Neural cell (in vitro differentiated cells): ENCODE data around the gene GFAP. TPM values are rescaled to one million over a fixed set of nuclear protein-coding genes. Genes with fewer than 3 reads are reported as not detected.

Experiments used
- H2AFZ ChIP-seq: fragments of 200-600, 300-800 bp; sonication (generic), shearing (Covaris generic); 2 replicates; pipeline ENCODE4 v1.6.0; 2014; ENCODE audit warnings: low read depth, mild to moderate bottlenecking, antibody characterized with exemption, low read length, moderate library complexity
- H3F3A ChIP-seq: fragments of 200-600 bp; shearing (Covaris generic); 2 replicates; pipeline ENCODE4 v1.6.1; 2016; ENCODE audit warnings: mild to moderate bottlenecking, moderate library complexity, mixed read lengths, antibody characterized with exemption, low read length; ENCODE audit not compliant: insufficient read depth, poor library complexity, severe bottlenecking
- H3K27ac ChIP-seq: fragments of 200-600, 300-800 bp; sonication (generic), shearing (Covaris generic); 2 replicates; pipeline ENCODE4 v1.5.1; 2014; ENCODE audit warnings: mild to moderate bottlenecking, low read length, moderate library complexity
- H3K27me3 ChIP-seq: fragments of 300-800, 200-600 bp; sonication (generic), shearing (Covaris generic); 2 replicates; pipeline ENCODE4 v1.6.0; 2014; ENCODE audit warnings: mild to moderate bottlenecking, low read depth, low read length, moderate library complexity; ENCODE audit not compliant: insufficient read depth
- H3K36me3 ChIP-seq: fragments of 300-800, 200-600 bp; sonication (generic), shearing (Covaris generic); 2 replicates; pipeline ENCODE4 v1.5.1; 2014; ENCODE audit warnings: mild to moderate bottlenecking, antibody characterized with exemption, low read length, moderate library complexity; ENCODE audit not compliant: insufficient read depth
- H3K4me2 ChIP-seq: fragments of 300-800, 200-600 bp; sonication (generic), shearing (Covaris generic); 2 replicates; pipeline ENCODE4 v1.6.0; 2014; ENCODE audit warnings: mild to moderate bottlenecking, low read length
- H3K4me3 ChIP-seq: fragments of 300-800, 200-600 bp; sonication (generic), shearing (Covaris generic); 2 replicates; pipeline ENCODE4 v1.5.1; 2014; ENCODE audit warnings: mild to moderate bottlenecking, low read length, moderate library complexity
- H3K79me2 ChIP-seq: fragments of 200-600 bp; shearing (Covaris generic); replicated peaks from 2 replicates; pipeline ENCODE4 v1.6.0; 2014; ENCODE audit warnings: mild to moderate bottlenecking, low read length, moderate library complexity; ENCODE audit not compliant: insufficient read depth
- H3K9ac ChIP-seq: fragments of 300-800, 200-600 bp; sonication (generic), shearing (Covaris generic); 2 replicates; pipeline ENCODE4 v1.6.1; 2016; ENCODE audit warnings: mild to moderate bottlenecking, low read length, mixed read lengths
- H3K9me2 ChIP-seq: fragments of 200-600 bp; shearing (Covaris generic); 2 replicates; pipeline ENCODE4 v1.6.1; 2016; ENCODE audit warnings: mild to moderate bottlenecking, low read length, mixed read lengths; ENCODE audit not compliant: insufficient read depth
- H3K9me3 ChIP-seq: fragments of 200-600, 300-800 bp; sonication (generic), shearing (Covaris generic); 2 replicates; pipeline ENCODE4 v1.6.1; 2016; ENCODE audit warnings: mild to moderate bottlenecking, mixed run types, low read length, moderate library complexity, mixed read lengths
- H4K20me1 ChIP-seq: fragments of 200-600 bp; shearing (Covaris generic); 2 replicates; pipeline ENCODE4 v1.6.1; 2016; ENCODE audit warnings: mild to moderate bottlenecking, mixed run types; ENCODE audit not compliant: insufficient read depth
- EP300 ChIP-seq: fragments of 450-650 bp; conservative IDR thresholded peaks from 2 replicates; pipeline ENCODE4 v1.6.1; 2014; ENCODE audit warnings: antibody characterized with exemption, mild to moderate bottlenecking, moderate library complexity; ENCODE audit not compliant: poor library complexity, severe bottlenecking
- EZH2 ChIP-seq: fragments of 200-600, 300-800 bp; shearing (Covaris generic), sonication (generic); IDR thresholded peaks from 2 replicates; pipeline ENCODE4 v1.6.1; 2014; ENCODE audit warnings: antibody characterized with exemption, low read length, borderline replicate concordance, mild to moderate bottlenecking; ENCODE audit not compliant: insufficient read depth, poor library complexity, severe bottlenecking
- MXI1 ChIP-seq: fragments of 450-650 bp; conservative IDR thresholded peaks from 2 replicates; pipeline ENCODE4 v1.6.1; 2014; ENCODE audit warnings: antibody characterized with exemption, mild to moderate bottlenecking; ENCODE audit not compliant: poor library complexity, severe bottlenecking
- POLR2AphosphoS5 ChIP-seq: IDR thresholded peaks from 2 replicates; pipeline ENCODE4 v1.6.1; 2012
- RAD21 ChIP-seq: fragments of 450-650 bp; conservative IDR thresholded peaks from 2 replicates; pipeline ENCODE4 v1.6.1; 2014; ENCODE audit warnings: antibody characterized with exemption, mild to moderate bottlenecking, moderate library complexity
- SMC3 ChIP-seq: fragments of 450-650 bp; conservative IDR thresholded peaks from 2 replicates; pipeline ENCODE4 v1.6.1; 2014; ENCODE audit warnings: antibody characterized with exemption, mild to moderate bottlenecking, moderate library complexity; ENCODE audit not compliant: poor library complexity
- TAF1 ChIP-seq: IDR thresholded peaks from 2 replicates; pipeline ENCODE4 v1.6.1; 2012; ENCODE audit warnings: low read depth
- polyA plus RNA-seq: library from polyadenylated mRNA; depleted of rRNA; stranded (reverse); fragments of >200 nt; gene quantifications from 2 replicates; pipeline ENCODE4 v1.2.3, GENCODE V29; 2014
- TF ChIP-seq, protein P1 (sequence below): fragments of 450-650 bp; IDR thresholded peaks from 2 replicates; pipeline ENCODE4 v1.5.1; 2014; ENCODE audit warnings: antibody characterized with exemption, mild to moderate bottlenecking, moderate library complexity; ENCODE audit not compliant: poor library complexity, severe bottlenecking
- TF ChIP-seq, protein P2 (sequence below): IDR thresholded peaks from 2 replicates; pipeline ENCODE4 v1.6.1; 2012; ENCODE audit warnings: borderline replicate concordance

Gene GFAP
- polyA plus RNA-seq, 1 donor from 2014 or later, result not detected

DNA sequence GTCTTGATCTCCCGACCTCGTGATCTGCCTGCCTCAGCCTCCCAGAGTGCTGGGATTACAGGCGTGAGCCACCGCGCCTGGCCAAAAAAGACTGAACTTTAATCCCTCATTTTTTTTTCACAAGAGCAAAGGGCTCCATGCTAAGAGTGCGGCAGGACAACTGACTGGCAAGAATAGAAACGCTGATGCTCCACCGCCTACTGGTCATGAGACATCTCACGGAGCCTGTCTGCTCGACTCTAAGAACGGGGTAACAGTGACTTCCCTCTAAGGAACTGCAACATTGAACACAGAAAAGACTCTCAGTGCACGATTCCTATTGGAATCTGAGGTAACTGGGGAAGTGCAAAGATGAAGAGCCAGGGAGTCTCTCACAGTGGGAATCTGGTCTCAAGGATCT lies 43.7 kb downstream of the GFAP start:
- H3K27ac ChIP-seq, result no peak overlapping the region
- peaks cover 4% of the 10 kb centered on the region for H3K36me3 ChIP-seq
- no peak overlapping the region for H3K4me2 ChIP-seq
- no peak overlapping the region for H2AFZ ChIP-seq
- no peaks in the 10 kb centered on the region for H4K20me1 ChIP-seq
- TF ChIP-seq SMC3 (no peak), MXI1 (no peak), RAD21 (no peak), EP300 (no peak), EZH2 (no peak), TAF1 (no peak), POLR2AphosphoS5 (no peak)
- TF ChIP-seq, protein P1, sequence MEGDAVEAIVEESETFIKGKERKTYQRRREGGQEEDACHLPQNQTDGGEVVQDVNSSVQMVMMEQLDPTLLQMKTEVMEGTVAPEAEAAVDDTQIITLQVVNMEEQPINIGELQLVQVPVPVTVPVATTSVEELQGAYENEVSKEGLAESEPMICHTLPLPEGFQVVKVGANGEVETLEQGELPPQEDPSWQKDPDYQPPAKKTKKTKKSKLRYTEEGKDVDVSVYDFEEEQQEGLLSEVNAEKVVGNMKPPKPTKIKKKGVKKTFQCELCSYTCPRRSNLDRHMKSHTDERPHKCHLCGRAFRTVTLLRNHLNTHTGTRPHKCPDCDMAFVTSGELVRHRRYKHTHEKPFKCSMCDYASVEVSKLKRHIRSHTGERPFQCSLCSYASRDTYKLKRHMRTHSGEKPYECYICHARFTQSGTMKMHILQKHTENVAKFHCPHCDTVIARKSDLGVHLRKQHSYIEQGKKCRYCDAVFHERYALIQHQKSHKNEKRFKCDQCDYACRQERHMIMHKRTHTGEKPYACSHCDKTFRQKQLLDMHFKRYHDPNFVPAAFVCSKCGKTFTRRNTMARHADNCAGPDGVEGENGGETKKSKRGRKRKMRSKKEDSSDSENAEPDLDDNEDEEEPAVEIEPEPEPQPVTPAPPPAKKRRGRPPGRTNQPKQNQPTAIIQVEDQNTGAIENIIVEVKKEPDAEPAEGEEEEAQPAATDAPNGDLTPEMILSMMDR, result no peak
- TF ChIP-seq, protein P2, sequence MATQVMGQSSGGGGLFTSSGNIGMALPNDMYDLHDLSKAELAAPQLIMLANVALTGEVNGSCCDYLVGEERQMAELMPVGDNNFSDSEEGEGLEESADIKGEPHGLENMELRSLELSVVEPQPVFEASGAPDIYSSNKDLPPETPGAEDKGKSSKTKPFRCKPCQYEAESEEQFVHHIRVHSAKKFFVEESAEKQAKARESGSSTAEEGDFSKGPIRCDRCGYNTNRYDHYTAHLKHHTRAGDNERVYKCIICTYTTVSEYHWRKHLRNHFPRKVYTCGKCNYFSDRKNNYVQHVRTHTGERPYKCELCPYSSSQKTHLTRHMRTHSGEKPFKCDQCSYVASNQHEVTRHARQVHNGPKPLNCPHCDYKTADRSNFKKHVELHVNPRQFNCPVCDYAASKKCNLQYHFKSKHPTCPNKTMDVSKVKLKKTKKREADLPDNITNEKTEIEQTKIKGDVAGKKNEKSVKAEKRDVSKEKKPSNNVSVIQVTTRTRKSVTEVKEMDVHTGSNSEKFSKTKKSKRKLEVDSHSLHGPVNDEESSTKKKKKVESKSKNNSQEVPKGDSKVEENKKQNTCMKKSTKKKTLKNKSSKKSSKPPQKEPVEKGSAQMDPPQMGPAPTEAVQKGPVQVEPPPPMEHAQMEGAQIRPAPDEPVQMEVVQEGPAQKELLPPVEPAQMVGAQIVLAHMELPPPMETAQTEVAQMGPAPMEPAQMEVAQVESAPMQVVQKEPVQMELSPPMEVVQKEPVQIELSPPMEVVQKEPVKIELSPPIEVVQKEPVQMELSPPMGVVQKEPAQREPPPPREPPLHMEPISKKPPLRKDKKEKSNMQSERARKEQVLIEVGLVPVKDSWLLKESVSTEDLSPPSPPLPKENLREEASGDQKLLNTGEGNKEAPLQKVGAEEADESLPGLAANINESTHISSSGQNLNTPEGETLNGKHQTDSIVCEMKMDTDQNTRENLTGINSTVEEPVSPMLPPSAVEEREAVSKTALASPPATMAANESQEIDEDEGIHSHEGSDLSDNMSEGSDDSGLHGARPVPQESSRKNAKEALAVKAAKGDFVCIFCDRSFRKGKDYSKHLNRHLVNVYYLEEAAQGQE, result no peak
- no peaks in the 10 kb centered on the region for H3K79me2 ChIP-seq
- H3F3A ChIP-seq, result no peaks in the 10 kb centered on the region
- no peaks in the 10 kb centered on the region for H3K9me3 ChIP-seq
- no peak overlapping the region for H3K9ac ChIP-seq
- H3K27me3 ChIP-seq, result no peaks in the 10 kb centered on the region
- H3K9me2 ChIP-seq, result no peaks in the 10 kb centered on the region
- no peak overlapping the region for H3K4me3 ChIP-seq

DNA sequence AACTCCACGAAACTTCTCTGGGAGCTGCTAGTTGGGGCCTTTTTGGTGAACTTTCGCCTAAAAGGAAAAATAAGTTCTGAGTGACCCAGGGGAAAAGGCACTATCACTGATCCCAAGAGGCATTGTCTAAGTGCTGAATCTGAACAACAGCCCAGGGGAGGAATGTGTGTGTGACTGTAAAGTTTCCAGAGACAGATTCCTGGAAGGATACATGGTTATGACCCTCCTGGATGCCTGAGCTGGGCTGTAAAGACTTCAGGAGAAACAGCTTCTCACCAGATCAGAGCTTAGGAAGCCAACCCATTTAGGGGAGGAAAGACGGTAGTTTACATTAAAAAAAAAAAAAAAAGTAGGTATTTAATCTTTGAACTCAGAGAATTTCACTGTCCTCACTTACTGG lies 47.5 kb downstream of the GFAP start:
- H3F3A ChIP-seq, result no peaks in the 10 kb centered on the region
- no peak for TF ChIP-seq EZH2
- no peak for TF ChIP-seq SMC3
- no peak for TF ChIP-seq EP300
- TF ChIP-seq MXI1, result no peak
- no peak for TF ChIP-seq POLR2AphosphoS5
- TF ChIP-seq, protein P2, result no peak
- no peak for TF ChIP-seq TAF1
- no peak for TF ChIP-seq RAD21
- TF ChIP-seq, protein P1, result no peak
- no peak overlapping the region for H3K27ac ChIP-seq
- no peak overlapping the region for H3K4me2 ChIP-seq
- H3K79me2 ChIP-seq, result no peaks in the 10 kb centered on the region
- H2AFZ ChIP-seq, result no peak overlapping the region
- no peak overlapping the region for H3K9ac ChIP-seq
- no peak overlapping the region for H3K4me3 ChIP-seq
- H3K36me3 ChIP-seq, result peaks cover 4% of the 10 kb centered on the region
- no peaks in the 10 kb centered on the region for H4K20me1 ChIP-seq
- H3K27me3 ChIP-seq, result no peaks in the 10 kb centered on the region
- no peaks in the 10 kb centered on the region for H3K9me2 ChIP-seq
- no peaks in the 10 kb centered on the region for H3K9me3 ChIP-seq
